HG02938 (cell line): ENCODE results near the gene BMP7.
"Not testable (repeated sequence)": the region's sequence is repeated elsewhere in the genome, so short reads cannot be mapped to it uniquely, and the experiment has no call there.

Source experiments
- ATAC-seq: cut with Tn5 transposase; IDR thresholded peaks from one replicate; pipeline ENCODE4 v1.9.1; 2021; ENCODE audit warnings: mild to moderate bottlenecking, moderate library complexity; ENCODE audit not compliant: unreplicated experiment

The BMP7 gene

DNA sequence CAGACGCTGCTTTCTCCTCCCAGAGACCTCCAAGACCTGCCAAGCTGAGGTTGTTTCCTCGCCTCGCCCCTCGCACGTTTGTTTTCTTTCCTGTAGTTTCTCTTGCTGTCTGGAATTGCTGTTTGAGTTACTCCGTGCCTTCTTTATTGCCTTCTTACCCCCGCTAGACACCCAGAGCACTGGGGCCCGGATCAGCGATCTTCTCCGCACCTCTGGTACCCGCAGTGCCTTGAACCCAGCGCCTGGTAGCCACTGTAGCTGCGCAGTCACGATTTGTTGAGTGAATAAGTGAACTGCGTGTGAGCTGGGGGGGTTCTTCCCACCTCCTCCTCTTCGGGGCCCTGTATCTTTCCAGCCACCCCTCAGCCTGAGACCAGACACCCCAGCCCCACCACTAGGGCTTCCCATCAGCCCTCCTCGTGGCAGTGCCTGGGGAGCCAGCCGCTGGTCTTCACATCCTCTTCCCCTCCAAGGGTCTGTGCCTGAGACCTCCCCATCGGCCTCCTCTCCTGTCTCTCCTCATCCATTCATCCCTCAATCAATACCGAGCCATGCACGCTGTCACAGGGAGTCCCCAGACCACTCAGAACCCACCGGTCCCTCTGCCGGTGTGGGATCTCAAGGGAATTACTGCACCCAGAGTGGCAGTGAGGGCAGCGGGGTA is 849 bp upstream of the BMP7 start:
- ATAC-seq = no peak

DNA sequence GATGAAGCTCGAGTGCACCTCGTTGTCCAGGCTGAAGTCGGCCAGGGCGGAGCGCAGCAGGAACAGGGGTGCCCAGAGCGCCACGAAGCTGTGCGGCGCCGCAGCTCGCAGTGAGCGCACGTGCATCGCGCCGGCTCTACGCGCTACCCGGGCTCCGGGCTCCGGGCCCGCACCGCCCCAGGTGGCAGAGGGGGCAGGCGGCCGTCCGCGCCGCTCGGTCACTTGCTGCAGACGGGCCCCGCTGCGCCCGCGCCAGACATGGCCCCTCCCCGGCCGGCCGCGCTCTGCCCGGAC is 497 bp downstream of the BMP7 start:
- ATAC-seq = no peak

DNA sequence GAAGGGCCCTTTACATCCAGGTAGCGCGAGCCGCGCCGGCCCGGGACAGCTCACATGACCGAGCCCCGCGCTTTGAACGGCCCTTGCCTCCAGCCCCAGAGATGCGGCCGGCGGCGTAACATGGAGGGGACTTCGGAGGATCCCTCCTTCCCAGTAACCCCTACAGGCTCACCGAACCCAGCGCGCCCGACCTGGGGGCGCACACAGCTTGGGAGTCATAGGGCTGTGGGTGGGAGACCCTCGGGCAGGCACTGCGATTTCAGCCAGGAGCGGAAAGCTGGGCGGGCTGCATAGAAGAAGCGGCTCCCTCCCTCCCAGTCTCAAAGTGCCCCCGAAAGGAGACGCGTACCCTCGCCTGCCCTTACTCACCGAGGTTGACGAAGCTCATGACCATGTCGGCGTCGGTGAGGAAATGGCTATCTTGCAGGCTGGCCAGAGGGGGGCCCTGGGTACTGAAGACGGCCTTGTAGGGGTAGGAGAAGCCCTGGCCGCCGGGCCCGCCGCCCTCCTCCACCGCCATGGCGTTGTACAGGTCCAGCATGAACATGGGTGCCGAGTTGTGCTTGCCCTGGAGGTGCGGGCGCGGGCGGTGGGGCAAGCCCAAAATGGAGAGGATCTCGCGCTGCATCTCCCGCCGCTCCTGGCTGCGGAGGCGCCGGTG is 975 bp downstream of the BMP7 start:
- ATAC-seq = no peak

DNA sequence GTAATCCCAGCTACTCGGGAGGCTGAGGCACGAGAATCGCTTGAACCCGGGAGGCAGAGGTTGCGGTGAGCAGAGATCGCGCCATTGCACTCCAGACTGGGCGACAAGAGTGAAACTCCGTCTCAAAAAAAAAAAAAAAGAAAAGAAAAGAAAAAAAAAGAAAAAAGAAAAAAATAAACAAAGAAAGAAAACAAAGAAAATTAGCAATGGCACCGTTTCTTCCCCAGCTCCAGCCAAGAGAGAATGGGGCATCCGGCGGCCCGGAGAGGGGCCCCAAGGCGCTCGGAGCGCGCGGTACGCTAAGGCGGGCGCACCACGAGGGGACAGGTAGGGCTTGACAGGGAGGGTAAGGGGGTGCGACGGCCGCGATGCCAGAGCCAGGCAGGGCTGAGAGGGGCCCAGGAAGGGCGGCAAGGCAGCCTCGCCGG is 1.5 kb downstream of the BMP7 start:
- ATAC-seq = not testable (repeated sequence)

DNA sequence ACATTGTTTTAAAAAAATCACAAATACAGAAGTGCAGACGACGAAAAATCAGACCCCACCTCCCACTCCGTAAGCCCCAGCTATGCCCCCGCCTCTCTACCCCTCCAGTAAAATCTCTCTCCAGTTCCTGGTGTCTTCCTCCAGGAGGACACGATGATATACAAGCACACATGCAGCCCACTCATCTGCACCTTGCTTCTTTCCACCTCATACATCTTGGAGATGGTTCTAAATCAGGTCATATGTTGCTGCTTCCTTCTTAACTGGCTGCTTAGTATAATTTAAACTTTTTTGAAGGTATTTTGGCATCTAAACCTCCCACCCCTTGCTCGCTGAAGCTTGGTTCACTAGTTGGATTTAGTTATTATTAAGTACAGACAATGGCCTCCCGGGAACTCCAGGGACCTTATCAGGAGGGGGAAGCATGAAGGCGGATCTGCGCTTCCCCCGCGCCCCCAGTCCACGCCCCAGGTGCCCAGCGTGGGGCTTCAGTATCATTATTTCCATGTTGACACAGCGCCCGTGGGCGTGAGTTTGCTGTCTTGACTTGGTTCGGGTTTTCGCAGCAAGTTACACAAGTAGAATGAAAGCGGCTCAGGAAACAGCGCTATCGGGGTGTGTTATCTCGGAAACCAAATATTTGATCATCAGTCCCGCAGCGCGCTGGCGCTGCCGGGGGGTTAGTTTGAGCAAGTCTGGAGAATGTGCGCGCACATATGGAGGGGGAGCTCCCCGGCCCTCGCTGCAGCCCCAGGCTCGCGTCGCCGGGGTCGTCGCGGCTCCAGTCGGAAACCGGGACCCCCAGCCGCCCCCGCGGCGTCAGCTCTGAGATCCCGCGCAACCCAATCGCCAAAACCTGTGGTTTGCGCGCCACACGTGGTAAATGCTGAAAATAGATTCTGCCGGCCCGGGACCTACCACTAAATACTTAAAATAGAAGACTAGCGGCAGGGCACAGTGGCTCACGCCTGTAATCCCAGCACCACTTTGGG is 2.3 kb downstream of the BMP7 start:
- no peak for ATAC-seq

DNA sequence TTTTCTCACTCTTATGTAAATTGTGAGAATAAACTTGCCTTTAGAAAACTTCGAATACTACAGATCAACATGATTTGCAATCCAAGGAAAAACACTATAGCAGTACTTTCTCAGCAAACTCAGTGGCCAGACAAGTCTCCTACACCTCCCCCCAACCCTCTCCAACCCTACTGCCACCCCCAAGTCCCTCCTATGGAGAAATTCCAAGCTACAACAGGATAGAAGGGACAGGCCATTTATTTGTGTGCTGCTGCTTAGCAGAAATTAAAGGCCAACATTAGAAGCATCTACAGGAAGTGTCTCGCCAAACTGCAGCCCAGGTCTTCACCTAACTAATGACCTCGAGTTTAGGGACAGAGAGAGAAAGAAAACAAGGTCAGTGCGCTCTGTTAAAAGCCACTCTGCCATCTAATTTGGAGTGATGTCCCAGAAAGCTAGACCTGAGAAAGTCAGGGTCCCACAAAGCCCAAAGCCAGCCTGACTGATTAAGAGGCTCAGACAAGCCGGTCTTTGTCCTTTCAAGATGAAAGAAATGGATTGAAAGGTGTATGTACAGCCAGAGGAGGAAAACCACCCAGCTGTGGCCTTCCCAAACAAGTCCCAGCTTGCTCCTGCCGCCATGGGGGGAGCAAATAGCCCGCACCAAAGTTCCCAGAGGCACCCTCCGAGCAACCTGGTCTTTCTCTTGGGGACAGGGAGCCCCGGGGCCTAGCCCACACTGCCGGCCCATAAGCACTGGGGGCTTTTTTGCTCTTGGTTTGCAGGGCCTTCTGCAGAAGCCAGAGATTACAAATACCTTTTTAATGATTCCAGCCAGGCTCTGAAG is 3.4 kb downstream of the BMP7 start:
- no peak for ATAC-seq

DNA sequence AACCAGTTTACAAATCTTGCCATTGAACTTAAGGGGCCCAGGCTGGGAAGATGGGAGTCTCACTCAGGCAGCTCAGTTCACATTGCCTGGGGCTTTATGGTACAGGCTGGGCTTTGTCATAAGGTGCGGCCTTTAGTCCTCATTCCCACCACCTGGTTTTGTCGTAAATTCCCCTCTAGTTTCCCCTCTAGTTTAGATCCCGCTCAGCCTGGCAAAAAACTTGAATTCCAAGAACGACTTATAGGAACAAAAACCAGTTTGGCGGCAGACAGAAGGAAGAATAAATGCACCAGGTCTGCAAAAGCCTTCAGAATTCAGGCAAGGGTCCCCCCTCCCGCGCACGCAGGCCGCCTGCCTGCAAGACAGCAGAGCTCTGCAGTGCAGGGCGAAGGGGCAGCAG is 4.1 kb downstream of the BMP7 start:
- no peak for ATAC-seq

DNA sequence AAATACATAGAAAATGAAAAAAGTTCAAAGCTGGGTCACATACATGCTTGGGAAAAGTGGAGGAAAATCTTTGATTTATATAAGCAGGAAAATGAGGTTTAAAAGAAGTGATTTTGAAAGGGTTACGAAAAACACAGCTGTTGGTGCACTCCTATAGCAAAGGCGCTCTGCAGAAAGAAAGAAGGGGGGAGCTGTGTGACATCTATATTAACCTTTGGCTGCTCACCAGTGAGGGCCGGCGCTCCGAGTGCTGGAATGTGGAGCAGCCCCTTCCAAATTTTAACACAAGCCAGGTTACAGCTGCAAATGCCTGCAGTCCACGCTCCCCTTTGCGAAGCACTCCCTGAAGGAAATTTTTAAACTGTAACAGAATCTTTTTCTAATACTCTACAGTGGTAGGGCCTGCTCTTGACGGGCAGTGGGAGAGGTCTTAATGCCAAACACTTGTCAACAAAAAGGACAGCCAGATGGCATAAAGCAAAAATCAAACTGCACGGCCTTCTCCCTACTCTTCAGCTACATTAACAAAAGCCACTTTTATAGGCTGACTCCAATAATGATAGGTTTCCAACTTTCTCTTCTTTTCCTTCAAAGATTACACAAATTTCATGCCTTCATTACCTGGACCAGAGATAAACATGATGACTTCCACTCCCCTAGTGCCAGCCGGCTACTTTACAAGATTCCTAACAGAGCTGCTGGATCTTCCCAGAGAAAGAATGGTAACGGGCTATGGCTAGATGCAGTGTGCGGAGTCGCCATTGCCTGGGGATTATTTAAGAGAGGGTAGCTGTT is 4.8 kb downstream of the BMP7 start:
- ATAC-seq = no peak

DNA sequence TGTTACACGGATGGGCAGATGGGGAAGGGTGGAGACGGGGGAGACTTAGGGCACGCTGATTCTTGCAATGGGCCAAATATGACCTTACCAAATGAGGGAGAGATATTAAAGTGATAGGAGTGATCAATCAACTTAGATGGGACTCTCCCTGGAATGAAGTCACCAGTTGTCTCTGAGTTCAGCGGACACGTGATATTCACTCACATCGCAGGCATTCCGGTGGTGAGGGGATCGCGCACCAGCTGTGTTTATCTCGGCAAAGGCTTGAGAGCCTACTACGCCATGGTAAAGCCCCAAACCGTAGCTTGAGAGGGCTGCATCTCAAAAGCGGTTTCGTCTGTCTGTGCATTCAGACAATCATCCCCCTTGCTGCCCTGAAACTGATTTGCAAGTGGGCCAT is 5.5 kb downstream of the BMP7 start:
- no peak for ATAC-seq

DNA sequence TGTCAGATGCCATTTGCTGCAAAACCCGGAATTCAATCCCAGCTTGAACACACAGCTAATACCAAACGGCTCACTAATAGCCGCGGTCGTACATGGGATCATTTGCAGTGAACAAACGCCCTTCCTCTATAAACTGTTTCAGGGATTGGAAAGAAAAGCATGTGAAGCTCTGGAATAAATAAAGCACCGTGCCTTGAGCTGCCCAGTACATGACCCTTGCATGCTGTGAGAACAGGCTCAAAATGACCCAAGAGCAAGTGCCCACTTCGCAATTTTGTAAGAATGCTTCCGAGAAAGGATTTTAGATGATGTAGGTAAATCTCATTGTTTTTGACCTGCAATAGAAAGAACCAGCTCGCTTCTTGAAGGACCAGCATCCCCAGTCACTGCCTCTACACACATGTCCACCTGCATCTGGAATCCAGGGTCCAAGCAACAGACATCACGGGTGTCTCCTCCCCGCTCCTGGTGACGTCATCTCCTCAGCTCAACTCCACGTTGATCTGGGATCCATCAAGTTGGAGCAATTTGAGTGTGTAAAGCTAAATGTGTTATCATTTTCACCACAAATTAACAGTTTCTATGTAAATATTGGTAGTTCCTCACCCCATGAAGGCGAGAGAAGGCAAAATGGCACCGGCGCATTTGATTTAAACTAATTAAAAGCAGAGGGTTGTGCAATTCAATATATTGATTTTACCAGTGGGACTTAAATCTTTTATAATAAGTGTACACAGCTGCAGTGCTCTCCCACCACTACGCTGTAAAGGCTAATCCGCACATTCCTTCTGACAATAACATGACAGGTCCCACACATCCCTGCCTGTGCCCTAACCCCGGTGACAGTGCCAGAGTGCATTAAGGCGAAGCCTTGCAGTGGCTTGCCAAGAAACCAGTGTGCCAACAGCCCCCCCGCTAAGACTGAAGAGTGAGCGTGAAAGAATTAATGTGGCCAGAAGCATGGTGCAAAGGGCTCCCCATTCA is 6.2 kb downstream of the BMP7 start:
- no peak for ATAC-seq

DNA sequence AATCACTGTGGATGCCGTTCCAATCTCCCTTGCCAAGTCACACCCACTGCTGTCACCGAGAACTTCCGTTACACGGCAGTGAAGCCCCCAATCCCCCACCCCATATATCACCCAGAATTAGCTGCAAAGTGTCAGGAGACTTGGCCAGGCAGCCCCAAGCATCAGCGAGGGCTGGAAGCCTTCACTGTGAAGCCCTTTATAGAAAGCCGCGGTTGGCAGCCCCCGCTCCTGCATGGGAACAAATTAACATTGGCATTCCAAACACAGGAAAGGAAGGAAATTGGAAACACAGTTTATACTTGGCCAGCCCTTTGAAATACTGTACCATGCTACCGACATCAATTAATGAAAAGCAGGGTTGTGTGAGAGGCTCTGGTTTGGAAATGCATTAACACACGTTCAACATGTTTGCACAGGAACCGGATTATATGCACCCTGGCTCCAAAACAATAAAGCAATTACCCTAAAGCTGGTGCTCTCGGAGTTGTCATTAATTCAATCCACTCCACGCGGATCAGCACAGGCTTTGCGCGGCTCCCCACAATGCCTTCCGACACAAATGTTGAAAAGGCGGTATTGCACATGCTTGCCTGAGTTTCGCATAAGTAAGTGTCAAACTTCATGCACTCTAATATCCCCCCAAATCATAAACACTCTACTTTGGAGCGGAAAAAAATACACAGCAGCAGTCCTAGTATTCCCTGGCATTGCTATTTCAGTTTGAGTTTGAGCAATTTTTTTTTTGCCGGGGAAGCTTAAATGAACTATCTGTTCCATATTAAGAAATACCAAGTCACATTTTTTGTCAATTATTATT is 7.1 kb downstream of the BMP7 start:
- no peak for ATAC-seq

DNA sequence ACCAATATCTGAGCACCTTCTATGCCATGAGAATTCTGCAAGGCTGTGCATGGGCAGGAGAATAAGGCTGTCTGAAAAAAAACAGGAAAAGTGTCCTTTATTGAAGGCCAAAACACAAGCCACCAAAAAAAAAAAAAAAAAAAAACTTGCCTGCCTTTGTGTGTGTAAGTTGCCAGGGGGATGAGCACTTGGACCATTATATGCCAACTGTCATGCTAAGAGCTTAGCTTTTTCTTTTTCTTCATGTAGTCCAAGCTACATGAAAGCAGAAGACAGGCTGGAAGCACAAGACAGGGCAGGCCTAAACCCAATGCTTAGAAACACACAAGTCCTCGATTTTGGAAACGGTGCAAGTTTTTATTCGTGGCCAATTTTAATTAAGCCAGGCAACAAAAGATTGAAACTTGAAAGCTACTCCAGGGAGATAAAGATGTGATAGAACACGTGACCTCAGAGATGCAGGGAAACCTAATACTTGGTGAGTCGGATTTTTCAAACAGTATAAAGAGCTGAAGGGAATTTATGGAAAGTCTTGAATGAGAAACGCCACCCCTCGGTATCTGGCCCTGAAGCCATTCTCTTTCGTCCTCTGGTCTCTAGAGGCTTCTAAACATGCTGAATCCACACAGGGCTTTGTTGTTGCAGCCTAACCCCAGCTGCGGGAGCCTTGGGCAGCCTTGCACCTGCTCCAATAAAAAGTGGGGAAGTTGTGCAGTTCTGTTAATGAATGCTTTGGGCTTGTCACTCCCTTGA is 8.6 kb downstream of the BMP7 start:
- no peak for ATAC-seq

DNA sequence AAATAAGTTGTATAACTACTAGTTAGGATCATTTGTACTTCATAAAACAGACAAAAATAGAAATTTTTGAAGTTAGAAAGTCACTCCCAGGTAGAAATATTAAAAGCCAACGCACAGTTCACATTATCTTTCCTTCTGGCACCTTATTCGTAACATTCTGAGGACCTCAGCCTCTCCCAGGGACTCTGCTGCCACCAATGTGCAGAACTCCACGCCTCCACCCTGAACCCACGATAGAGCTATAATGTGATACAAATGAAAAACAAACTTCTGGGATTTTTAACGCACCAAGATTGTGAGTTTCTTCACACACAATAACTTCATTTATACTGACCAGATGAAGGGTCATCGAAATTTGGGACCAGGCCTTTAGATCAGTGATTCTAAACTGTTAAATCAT is 9.5 kb downstream of the BMP7 start:
- ATAC-seq = no peak

DNA sequence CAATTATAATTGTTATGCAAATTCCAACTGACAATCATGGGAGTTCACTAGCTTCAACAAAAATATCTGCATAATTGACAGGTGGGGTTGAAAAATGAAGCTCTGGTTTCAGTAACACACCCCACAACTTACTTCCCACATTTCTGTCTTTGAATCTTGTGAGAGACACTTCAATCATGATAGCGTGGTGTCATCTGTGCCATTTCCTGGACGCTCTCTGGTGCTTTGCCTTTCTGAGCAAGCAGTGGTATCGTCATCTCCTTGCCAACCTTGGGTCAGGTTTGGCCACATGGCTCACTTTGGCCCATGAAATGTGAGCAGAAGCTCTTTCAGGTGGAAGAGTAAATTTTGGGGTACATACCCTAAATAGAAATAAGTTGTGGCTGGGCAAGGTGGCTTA is 10.2 kb downstream of the BMP7 start:
- no peak for ATAC-seq

DNA sequence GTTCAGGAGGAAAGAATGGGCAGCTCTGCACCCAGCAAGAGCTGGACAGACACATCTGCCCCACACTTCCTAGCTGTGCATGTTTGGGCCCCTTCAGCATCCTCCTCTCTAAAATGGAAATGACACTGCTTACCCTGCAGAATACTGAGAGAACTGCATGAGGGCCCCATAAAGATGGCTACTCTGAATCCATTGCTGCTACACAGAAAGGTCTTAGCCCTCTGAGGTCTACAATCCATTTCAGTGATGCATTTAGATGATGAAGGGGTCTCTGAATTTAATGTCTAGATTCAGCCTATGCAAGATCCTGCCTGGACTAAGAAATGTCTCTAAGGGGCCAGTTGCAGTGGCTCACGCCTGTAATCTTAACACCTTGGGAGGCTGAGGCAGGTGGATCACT is 11.3 kb downstream of the BMP7 start:
- no peak for ATAC-seq

DNA sequence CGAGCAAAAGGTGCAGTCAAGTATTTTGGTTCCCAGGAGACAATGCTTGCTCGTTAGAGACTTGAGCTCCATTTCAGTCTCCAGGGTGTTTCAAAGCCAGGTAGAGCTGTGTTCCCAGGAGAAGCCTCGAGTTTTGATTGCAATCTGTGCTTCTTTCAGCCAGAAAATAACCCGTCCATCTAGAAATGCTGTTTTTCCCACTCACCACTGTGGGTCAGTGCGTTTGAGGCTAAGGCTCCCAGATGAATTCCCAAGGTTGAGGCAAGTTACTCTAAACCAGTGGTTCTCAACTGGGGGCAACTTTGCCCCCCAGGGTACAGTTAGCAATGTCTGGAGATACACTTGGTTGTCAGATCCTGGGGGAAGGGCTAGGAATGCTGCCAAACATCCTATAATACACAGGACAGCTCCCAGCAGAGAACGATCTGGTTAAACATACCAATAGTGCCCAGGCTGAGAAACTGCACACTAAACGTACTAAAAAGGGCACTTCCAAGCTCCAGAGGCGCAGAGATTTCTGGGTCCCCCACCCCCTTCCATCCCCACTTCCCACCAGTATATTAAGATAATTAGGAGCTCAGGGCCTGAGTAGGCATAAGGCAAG is 13.8 kb downstream of the BMP7 start:
- no peak for ATAC-seq

DNA sequence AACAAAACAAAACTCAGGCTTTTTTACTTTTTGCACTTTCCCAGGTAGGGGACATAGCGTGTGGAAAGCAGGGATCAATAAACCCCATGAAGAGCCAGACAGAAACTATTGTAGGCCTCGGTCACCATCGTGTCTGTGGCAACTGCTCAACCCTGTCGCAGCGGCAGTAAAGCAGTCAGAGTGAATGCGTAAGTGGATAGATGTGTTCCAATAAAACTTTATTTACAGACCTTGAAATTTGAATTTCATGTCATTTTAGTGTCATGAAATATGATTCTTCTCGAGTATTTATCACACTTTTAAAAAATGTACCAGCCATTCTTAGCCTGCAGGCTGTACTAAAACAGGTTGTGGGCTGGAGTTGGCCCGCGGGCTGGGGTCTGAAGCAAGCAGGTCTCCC is 14.5 kb downstream of the BMP7 start:
- no peak for ATAC-seq
